ENCODE measurements around the gene TBX3. TPM values are rescaled to one million over a fixed set of nuclear protein-coding genes. Genes with fewer than 3 reads are reported as not detected.

Gene TBX3
- total and polyA plus RNA-seq, 10 of the 15 experiments (the other 5 are each of a cell fraction or from before 2014, with no cell fraction given) = 0.04 to 0.28 (median 0.08) TPM; not detected in 7

DNA sequence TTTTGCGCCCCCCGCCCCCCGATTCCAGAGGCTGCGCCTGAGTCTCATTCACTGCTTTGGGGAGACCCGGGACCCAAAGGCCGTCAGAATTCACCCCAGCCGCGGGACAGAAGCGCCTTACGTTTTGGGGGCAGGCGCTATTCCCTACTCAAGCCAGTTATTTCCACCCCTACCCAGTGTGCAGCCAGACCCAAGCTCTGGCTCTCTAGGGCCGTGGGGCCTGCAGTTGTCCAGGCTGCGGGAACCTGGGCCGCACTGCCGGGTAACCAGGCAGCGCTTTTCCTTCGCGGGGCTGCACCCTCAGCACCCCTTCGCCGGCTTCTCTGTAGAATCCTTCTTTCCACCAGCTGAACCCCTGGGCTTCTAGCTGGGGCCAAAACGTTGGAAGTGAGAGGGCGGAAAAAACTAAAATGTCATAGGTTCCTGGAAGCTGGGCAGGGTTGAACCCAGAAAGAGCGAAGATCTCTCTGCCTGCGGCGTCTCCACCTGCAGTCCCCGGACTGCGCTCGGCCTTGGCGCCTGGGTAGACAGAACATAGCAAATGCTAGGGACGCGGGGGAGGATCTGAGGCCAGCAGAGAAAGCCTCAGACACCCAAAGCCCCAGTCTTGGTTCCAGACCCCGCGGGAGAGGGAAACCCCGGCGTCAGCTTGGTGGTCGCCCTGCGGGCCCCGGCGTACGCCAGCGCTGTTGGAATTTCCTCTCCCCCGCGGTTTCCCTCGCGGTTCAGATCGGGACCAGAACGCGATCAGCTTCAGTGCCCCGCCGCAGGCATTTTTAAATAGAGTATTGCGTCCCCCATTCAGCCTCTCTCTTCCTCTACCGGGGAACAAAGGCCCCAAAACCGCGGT is 18.3 kb downstream of the TBX3 start (continued):
- TF ChIP-seq E4F1 (IDR thresholded peaks at IDR 0.05; ENCODE audit: borderline replicate concordance, partially characterized antibody) (no peak), YBX1 (IDR thresholded peaks at IDR 0.05) (no peak), HDAC6 (IDR thresholded peaks at IDR 0.05; ENCODE audit: unreplicated experiment) (no peak), MYC (IDR thresholded peaks at IDR 0.05; ENCODE audit: insufficient read depth, insufficient read length, insufficient replicate concordance, low read length, severe bottlenecking) (no peak), ZBED1 (IDR thresholded peaks at IDR 0.05; ENCODE audit: borderline replicate concordance) (no peak)
- TF ChIP-seq, protein P1, sequence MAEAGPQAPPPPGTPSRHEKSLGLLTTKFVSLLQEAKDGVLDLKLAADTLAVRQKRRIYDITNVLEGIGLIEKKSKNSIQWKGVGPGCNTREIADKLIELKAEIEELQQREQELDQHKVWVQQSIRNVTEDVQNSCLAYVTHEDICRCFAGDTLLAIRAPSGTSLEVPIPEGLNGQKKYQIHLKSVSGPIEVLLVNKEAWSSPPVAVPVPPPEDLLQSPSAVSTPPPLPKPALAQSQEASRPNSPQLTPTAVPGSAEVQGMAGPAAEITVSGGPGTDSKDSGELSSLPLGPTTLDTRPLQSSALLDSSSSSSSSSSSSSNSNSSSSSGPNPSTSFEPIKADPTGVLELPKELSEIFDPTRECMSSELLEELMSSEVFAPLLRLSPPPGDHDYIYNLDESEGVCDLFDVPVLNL (IDR thresholded peaks at IDR 0.05; ENCODE audit: low read depth, low read length) = no peak
